Nephron (organoid): ENCODE data around the gene ERBB4.

Experiments
- H3K27ac Mint-ChIP-seq, 3 experiments: 2 replicates each; pipeline ENCODE4 v1.8.0; 2020; ENCODE audit warnings: mixed read lengths in 3 of 3, mild to moderate bottlenecking in 2 of 3, moderate library complexity in 1 of 3
- H3K27me3 Mint-ChIP-seq: 2 replicates; pipeline ENCODE4 v1.8.0; 2021; ENCODE audit warnings: low read depth, mild to moderate bottlenecking, moderate library complexity, mixed read lengths
- H3K36me3 Mint-ChIP-seq: 2 replicates; pipeline ENCODE4 v1.8.0; 2020; ENCODE audit warnings: low read depth, mixed read lengths
- H3K4me1 Mint-ChIP-seq: 2 replicates; pipeline ENCODE4 v1.8.0; 2020; ENCODE audit warnings: mixed read lengths
- H3K4me3 Mint-ChIP-seq, 3 experiments: 2 replicates each; pipeline ENCODE4 v1.8.0; 2020; ENCODE audit warnings: mild to moderate bottlenecking in 3 of 3, mixed read lengths in 3 of 3, moderate library complexity in 2 of 3
- H3K9me3 Mint-ChIP-seq: 2 replicates; pipeline ENCODE4 v1.8.0; 2020; ENCODE audit warnings: mixed read lengths
- TF ChIP-seq, protein P1 (sequence below), 3 experiments: fragments of 200-600 bp; sonication (generic); IDR thresholded peaks; one replicate each; pipeline ENCODE4 v1.5.0; 2021; ENCODE audit warnings: antibody characterized with exemption in 3 of 3; ENCODE audit not compliant: unreplicated experiment in 3 of 3

Gene ERBB4

GRCh38 chr2:211981451-211981850, 557.2 kb downstream of the ERBB4 start:
- Mint-ChIP-seq H3K4me3 (no peak overlapping the region), H3K36me3 (no peaks in the 10 kb centered on the region), H3K27me3 (no peaks in the 10 kb centered on the region), H3K27ac (no peak overlapping the region), H3K9me3 (no peaks in the 10 kb centered on the region), H3K4me1 (no peaks in the 10 kb centered on the region)
- TF ChIP-seq, protein P1, sequence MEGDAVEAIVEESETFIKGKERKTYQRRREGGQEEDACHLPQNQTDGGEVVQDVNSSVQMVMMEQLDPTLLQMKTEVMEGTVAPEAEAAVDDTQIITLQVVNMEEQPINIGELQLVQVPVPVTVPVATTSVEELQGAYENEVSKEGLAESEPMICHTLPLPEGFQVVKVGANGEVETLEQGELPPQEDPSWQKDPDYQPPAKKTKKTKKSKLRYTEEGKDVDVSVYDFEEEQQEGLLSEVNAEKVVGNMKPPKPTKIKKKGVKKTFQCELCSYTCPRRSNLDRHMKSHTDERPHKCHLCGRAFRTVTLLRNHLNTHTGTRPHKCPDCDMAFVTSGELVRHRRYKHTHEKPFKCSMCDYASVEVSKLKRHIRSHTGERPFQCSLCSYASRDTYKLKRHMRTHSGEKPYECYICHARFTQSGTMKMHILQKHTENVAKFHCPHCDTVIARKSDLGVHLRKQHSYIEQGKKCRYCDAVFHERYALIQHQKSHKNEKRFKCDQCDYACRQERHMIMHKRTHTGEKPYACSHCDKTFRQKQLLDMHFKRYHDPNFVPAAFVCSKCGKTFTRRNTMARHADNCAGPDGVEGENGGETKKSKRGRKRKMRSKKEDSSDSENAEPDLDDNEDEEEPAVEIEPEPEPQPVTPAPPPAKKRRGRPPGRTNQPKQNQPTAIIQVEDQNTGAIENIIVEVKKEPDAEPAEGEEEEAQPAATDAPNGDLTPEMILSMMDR (IDR thresholded peaks at IDR 0.05; ENCODE audit: unreplicated experiment in 3 of 3): no peak

DNA sequence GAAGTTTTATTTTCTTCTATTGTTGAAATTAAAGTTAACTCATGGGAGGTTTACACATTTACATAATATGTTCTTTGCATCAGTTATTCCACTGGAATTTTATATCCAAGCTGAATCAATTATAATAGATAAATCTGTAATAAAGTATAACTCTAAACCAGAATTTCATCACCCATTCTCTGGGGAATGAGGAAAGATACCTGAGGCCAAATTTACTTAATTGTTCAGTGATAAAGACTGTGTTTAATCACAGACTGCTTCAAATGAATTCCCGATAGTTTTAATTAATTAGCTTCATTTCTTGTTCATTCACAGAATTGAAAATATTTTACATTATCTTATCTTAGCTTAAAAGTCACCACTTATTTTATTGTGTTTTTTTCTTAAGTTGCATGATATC, 562.5 kb downstream of the ERBB4 start:
- no peak overlapping the region for H3K27ac Mint-ChIP-seq
- TF ChIP-seq, protein P1 (IDR thresholded peaks at IDR 0.05; ENCODE audit: unreplicated experiment in 3 of 3): no peak
- H3K9me3 Mint-ChIP-seq: peaks cover 3% of the 10 kb centered on the region
- no peak overlapping the region for H3K4me3 Mint-ChIP-seq
- no peaks in the 10 kb centered on the region for H3K4me1 Mint-ChIP-seq
- peaks cover 4% of the 10 kb centered on the region for H3K36me3 Mint-ChIP-seq
- no peaks in the 10 kb centered on the region for H3K27me3 Mint-ChIP-seq

DNA sequence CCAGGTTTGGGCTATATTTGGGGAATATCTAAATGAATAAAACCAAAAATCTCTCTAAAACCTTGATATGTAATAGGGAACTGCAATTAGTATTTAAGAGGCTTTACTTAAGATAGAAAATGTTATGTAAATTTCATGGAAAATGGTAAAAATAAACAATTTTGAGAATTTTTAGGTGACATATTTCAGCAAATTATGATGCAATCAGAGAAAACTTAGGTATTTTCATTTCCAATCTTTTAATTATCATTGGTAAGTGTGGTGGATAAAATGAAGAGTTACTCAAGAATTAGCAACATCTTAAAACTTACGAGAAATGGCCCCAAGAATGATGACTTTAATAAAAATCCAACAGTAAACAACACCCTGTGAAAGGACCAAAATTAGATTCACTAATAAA, 571.4 kb downstream of the ERBB4 start:
- H3K4me1 Mint-ChIP-seq: no peaks in the 10 kb centered on the region
- H3K27me3 Mint-ChIP-seq: no peaks in the 10 kb centered on the region
- TF ChIP-seq, protein P1 (IDR thresholded peaks at IDR 0.05; ENCODE audit: unreplicated experiment in 3 of 3): no peak
- H3K27ac Mint-ChIP-seq: no peak overlapping the region
- H3K9me3 Mint-ChIP-seq: peaks cover 2% of the 10 kb centered on the region
- no peak overlapping the region for H3K4me3 Mint-ChIP-seq
- peaks cover 1% of the 10 kb centered on the region for H3K36me3 Mint-ChIP-seq

DNA sequence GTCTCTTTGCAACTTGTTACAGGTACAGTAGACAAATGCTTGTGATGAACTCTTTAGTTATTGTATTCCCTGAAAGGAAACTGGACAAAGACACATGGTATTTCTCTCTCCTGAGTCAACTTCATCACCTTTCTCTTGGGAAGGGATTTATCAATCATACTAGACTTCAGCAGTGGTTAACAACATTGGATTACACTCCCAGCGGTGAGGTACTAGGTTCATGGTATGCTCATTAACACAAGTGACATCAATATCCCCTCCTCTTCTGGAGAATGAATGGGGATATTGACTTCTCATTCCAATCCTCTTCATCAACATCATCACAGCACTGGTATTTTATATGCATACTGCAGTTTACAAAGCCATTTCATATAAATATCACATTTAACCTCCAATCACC, 574.6 kb downstream of the ERBB4 start:
- TF ChIP-seq, protein P1 (IDR thresholded peaks at IDR 0.05; ENCODE audit: unreplicated experiment in 3 of 3): no peak
- no peak overlapping the region for H3K4me3 Mint-ChIP-seq
- no peaks in the 10 kb centered on the region for H3K27me3 Mint-ChIP-seq
- H3K4me1 Mint-ChIP-seq: no peaks in the 10 kb centered on the region
- no peak overlapping the region for H3K27ac Mint-ChIP-seq
- no peaks in the 10 kb centered on the region for H3K9me3 Mint-ChIP-seq
- no peaks in the 10 kb centered on the region for H3K36me3 Mint-ChIP-seq

DNA sequence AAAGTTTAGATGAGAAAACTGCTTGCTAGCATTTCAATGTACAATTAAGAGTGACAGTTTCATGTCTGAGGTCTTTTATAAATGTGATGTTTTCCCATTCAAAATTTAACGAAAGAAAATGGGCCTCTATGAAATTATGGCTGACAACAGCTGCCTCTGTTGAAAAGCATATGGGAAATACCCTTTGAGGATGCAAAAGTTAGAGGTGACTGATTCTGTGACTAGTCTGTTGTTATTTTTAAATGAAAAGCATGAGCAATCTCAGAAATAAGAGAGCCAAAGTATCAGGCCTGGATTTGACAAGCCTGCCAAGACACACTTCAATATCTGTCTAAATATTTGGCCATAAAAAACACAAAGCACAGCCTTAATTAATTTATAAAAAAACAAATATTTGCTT, 580.8 kb downstream of the ERBB4 start:
- H3K27me3 Mint-ChIP-seq: no peaks in the 10 kb centered on the region
- TF ChIP-seq, protein P1 (IDR thresholded peaks at IDR 0.05; ENCODE audit: unreplicated experiment in 3 of 3): no peak
- H3K4me3 Mint-ChIP-seq: no peak overlapping the region
- no peaks in the 10 kb centered on the region for H3K36me3 Mint-ChIP-seq
- no peaks in the 10 kb centered on the region for H3K4me1 Mint-ChIP-seq
- no peaks in the 10 kb centered on the region for H3K9me3 Mint-ChIP-seq
- H3K27ac Mint-ChIP-seq: no peak overlapping the region

GRCh38 chr2:211955648-211956047, 583.0 kb downstream of the ERBB4 start:
- Mint-ChIP-seq H3K4me3 (no peak overlapping the region), H3K36me3 (no peaks in the 10 kb centered on the region), H3K4me1 (no peaks in the 10 kb centered on the region), H3K9me3 (no peaks in the 10 kb centered on the region), H3K27me3 (no peaks in the 10 kb centered on the region), H3K27ac (no peak overlapping the region)
- TF ChIP-seq, protein P1 (IDR thresholded peaks at IDR 0.05; ENCODE audit: unreplicated experiment in 3 of 3): no peak
